Muscle layer of duodenum (tissue), 2 donors: ENCODE results near the gene CDH23.

Experiments used
- H3K27ac ChIP-seq: one replicate; pipeline ENCODE4 v1.7.0; 2013; ENCODE audit warnings: mild to moderate bottlenecking, low read length
- H3K27me3 ChIP-seq: one replicate; pipeline ENCODE4 v1.7.0; 2013; ENCODE audit warnings: low read depth, mild to moderate bottlenecking, control low read depth, low read length
- H3K36me3 ChIP-seq, 2 donors: one replicate each; pipeline ENCODE4 v1.7.0; 2013; ENCODE audit warnings: low read length in 2 of 2, control low read depth in 1 of 2, mild to moderate bottlenecking in 1 of 2; ENCODE audit not compliant: insufficient read depth in 2 of 2, control insufficient read depth in 1 of 2
- H3K4me1 ChIP-seq, 2 donors: one replicate each; pipeline ENCODE4 v1.7.0; 2013; ENCODE audit warnings: low read length in 2 of 2, mild to moderate bottlenecking in 2 of 2, control low read depth in 1 of 2, moderate library complexity in 1 of 2; ENCODE audit not compliant: insufficient read depth in 2 of 2, control insufficient read depth in 1 of 2
- H3K4me3 ChIP-seq, 2 donors: one replicate each; pipeline ENCODE4 v1.7.0; 2013; ENCODE audit warnings: low read length in 2 of 2, low read depth in 1 of 2, mild to moderate bottlenecking in 1 of 2
- H3K9me3 ChIP-seq, 2 donors: one replicate each; pipeline ENCODE4 v1.7.0; 2013; ENCODE audit warnings: low read length in 2 of 2, control low read depth in 1 of 2, mild to moderate bottlenecking in 1 of 2; ENCODE audit not compliant: control insufficient read depth in 1 of 2
- donor health status: healthy.

CDH23 gene

GRCh38 chr10:71551970-71552369 is 155.2 kb downstream of the CDH23 start:
- H3K4me3 ChIP-seq = no peak overlapping the region
- H3K4me1 ChIP-seq = no peaks in the 10 kb centered on the region
- no peaks in the 10 kb centered on the region for H3K9me3 ChIP-seq
- H3K27ac ChIP-seq = no peak overlapping the region
- H3K27me3 ChIP-seq = no peaks in the 10 kb centered on the region
- H3K36me3 ChIP-seq = no peaks in the 10 kb centered on the region

- Histone ChIP-seq H3K4me1 (no peaks in the 10 kb centered on the region), H3K27ac (no peak overlapping the region), H3K36me3 (no peaks in the 10 kb centered on the region), H3K4me3 (no peak overlapping the region), H3K27me3 (no peaks in the 10 kb centered on the region), H3K9me3 (no peaks in the 10 kb centered on the region)
Observed at GRCh38 chr10:71553432-71553831, 156.7 kb downstream of the CDH23 start.

GRCh38 chr10:71554671-71555070 is 158.0 kb downstream of the CDH23 start:
- H3K27ac ChIP-seq = no peak overlapping the region
- no peak overlapping the region for H3K4me3 ChIP-seq
- H3K36me3 ChIP-seq = no peaks in the 10 kb centered on the region
- no peaks in the 10 kb centered on the region for H3K27me3 ChIP-seq
- no peaks in the 10 kb centered on the region for H3K9me3 ChIP-seq
- no peaks in the 10 kb centered on the region for H3K4me1 ChIP-seq

GRCh38 chr10:71555087-71555723 is 158.5 kb downstream of the CDH23 start:
- Histone ChIP-seq H3K4me3 (no peak overlapping the region), H3K9me3 (no peaks in the 10 kb centered on the region), H3K4me1 (no peaks in the 10 kb centered on the region), H3K36me3 (no peaks in the 10 kb centered on the region), H3K27ac (no peak overlapping the region), H3K27me3 (no peaks in the 10 kb centered on the region)

GRCh38 chr10:71555724-71556119 is 159.0 kb downstream of the CDH23 start:
- H3K27me3 ChIP-seq = no peaks in the 10 kb centered on the region
- no peak overlapping the region for H3K27ac ChIP-seq
- H3K4me3 ChIP-seq = no peak overlapping the region
- H3K9me3 ChIP-seq = no peaks in the 10 kb centered on the region
- no peaks in the 10 kb centered on the region for H3K36me3 ChIP-seq
- H3K4me1 ChIP-seq = no peaks in the 10 kb centered on the region

GRCh38 chr10:71558991-71559390 is 162.3 kb downstream of the CDH23 start:
- Histone ChIP-seq H3K4me3 (no peak overlapping the region), H3K36me3 (no peaks in the 10 kb centered on the region), H3K4me1 (no peaks in the 10 kb centered on the region), H3K9me3 (no peaks in the 10 kb centered on the region), H3K27me3 (no peaks in the 10 kb centered on the region), H3K27ac (no peak overlapping the region)

GRCh38 chr10:71561003-71561574 is 164.4 kb downstream of the CDH23 start:
- Histone ChIP-seq H3K36me3 (no peaks in the 10 kb centered on the region), H3K9me3 (no peaks in the 10 kb centered on the region), H3K27me3 (no peaks in the 10 kb centered on the region), H3K4me3 (no peak overlapping the region), H3K27ac (no peak overlapping the region), H3K4me1 (no peaks in the 10 kb centered on the region)

GRCh38 chr10:71562181-71562580 is 165.5 kb downstream of the CDH23 start:
- Histone ChIP-seq H3K4me3 (no peak overlapping the region), H3K27ac (no peak overlapping the region), H3K9me3 (no peaks in the 10 kb centered on the region), H3K36me3 (no peaks in the 10 kb centered on the region), H3K4me1 (no peaks in the 10 kb centered on the region), H3K27me3 (no peaks in the 10 kb centered on the region)

GRCh38 chr10:71562904-71563303 is 166.2 kb downstream of the CDH23 start:
- no peaks in the 10 kb centered on the region for H3K9me3 ChIP-seq
- no peaks in the 10 kb centered on the region for H3K27me3 ChIP-seq
- no peak overlapping the region for H3K27ac ChIP-seq
- H3K4me3 ChIP-seq = no peak overlapping the region
- H3K4me1 ChIP-seq = no peaks in the 10 kb centered on the region
- H3K36me3 ChIP-seq = no peaks in the 10 kb centered on the region

- Histone ChIP-seq H3K4me1 (no peaks in the 10 kb centered on the region), H3K27me3 (no peaks in the 10 kb centered on the region), H3K27ac (no peak overlapping the region), H3K36me3 (no peaks in the 10 kb centered on the region), H3K9me3 (no peaks in the 10 kb centered on the region), H3K4me3 (no peak overlapping the region)
Observed at GRCh38 chr10:71564194-71564820, 167.6 kb downstream of the CDH23 start.

- H3K36me3 ChIP-seq = no peaks in the 10 kb centered on the region
- H3K27me3 ChIP-seq = no peaks in the 10 kb centered on the region
- H3K4me3 ChIP-seq = no peak overlapping the region
- H3K9me3 ChIP-seq = no peaks in the 10 kb centered on the region
- H3K4me1 ChIP-seq = no peaks in the 10 kb centered on the region
- no peak overlapping the region for H3K27ac ChIP-seq
Observed at GRCh38 chr10:71565284-71566000, 168.7 kb downstream of the CDH23 start.
